ENCODE results near the gene MINK1.

Gene MINK1

GRCh38 chr17:4938069-4938491, 104.9 kb downstream of the MINK1 start:
- DNase-seq, result no peak

DNA sequence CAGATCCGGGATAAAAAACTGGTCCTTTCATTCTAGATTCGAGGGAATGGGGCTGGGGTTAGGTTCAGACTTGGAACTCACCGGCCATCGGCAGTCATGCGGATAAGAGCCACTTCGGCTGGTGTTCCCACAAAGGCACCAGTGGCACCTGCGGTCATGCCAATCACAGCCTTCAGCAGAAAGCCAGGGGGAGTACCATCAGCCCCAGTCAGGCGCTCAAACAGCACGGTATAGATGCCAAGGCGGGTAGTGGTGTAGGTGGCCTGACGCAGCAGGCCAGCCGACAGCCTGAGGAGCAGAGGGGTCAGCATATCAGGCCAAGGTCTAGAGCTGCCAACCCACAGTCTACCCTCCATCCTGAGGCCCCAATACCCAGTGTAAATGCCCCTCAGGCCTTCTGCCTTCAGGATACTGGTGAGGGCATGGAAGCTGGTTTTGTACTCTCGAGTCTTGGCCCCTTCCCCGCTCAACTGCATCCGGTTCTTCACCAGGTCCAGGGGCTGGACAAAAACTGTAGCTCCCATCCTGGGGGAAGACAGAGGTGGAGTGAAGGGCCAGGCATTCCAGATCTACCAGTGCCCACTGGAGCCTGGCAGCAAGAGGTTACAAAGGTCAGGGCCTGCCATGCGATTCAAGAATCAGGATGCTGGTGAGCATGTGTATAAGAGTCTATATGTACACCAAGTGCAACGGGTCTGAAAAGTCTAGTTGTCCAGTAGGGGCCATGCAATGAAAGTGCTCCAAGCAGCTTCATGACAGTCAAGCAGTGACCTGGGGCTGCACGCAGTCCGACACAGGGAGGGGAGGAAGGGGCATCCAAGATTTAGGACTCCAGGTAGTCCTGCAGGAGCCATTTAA, 105.8 kb downstream of the MINK1 start:
- no peak for DNase-seq

- DNase-seq, result no peak
Observed at GRCh38 chr17:4939546-4939795, 106.3 kb downstream of the MINK1 start.

- peak; percentile 89 to 94 for DNase-seq
Observed at GRCh38 chr17:4939796-4940554, 106.8 kb downstream of the MINK1 start, which contains the start of the genes RNF167 and SLC25A11. TSS of gene RNF167 (plus strand) at chr17:4940268. CDS start at chr17:4940910, 642 bp downstream. TSS of gene SLC25A11 (minus strand) at chr17:4940046. CDS start at chr17:4939910, 136 bp downstream.

GRCh38 chr17:4940555-4941318, 107.6 kb downstream of the MINK1 start:
- no peak for DNase-seq

- no peak for DNase-seq
Observed at GRCh38 chr17:4941319-4941610, 108.1 kb downstream of the MINK1 start.

GRCh38 chr17:4942760-4943508, 109.8 kb downstream of the MINK1 start:
- no peak for DNase-seq

- peak in 1 of 2 donors; percentile 44 for DNase-seq
Observed at GRCh38 chr17:4944163-4944553, 111.0 kb downstream of the MINK1 start.

- peak in 1 of 2 donors; percentile 44 for DNase-seq
Observed at GRCh38 chr17:4944554-4945175, 111.5 kb downstream of the MINK1 start.

DNA sequence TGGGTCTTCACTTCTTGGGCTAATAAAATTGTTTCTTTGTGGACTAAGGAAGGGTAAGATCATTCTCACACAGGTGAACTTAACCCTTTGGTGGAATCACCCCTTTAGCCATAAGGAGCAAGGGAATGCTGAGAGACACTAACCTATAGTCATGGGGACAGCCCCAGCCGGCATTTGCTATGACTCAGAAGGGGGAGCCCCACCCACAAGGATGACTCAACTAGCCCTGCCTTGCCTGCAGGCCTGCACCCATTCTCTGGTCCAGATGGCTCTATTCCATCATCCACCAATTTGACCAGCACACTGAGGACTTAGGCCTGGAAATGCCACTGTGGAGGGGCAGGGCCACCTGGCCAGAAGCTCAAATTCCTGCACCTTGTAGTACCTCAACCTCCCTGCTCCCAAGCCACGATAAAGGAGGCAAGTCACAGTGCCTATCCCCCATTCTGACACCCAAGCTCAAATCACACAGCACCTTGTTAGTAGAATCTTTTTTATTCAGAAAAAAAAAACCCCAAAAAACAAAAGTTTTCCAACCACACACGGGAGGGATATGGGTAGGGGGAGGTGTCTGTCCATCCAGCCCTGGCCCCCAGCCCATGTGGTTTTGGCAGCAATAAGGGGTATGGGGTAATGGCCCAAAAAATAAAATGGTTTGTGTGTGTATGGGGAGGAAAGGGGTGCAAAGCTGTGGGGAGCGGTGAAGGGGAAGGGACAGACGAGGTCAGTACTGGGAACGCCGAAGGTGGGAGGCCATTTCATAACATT, 112.2 kb downstream of the MINK1 start:
- peak; percentile 79 to 82 for DNase-seq

- DNase-seq, result no peak
Observed at GRCh38 chr17:4945944-4946280, 112.8 kb downstream of the MINK1 start.

DNA sequence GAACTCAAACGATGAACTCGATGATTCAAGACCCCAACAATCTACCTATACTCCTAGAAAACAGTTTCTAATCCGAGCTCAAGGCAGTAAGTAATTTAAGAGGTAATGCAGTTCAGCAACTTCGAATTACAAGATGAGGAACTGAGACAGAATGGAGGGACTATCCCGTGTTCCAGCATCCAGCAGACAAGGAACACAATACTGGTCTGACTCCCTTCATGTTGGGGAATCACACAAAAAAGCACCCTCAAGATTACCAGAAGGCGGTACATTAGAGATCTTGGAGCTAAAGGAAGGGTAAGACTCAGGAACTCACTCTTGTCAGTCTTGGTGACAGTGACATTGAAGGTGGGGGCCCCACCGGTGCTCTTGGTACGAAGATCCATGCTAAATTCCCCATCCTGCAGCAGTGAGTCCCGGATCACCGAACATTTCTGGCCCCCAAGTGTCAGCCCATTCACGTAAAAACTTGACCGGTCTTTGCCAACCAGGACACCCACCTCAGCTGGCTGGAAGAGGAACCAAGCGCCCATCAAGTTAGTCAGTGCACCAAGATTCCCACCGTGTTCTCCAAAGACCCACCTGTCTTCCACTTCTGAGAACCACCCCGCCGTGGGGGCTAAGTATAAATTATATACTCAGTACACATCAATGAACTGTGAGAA, 113.3 kb downstream of the MINK1 start:
- no peak for DNase-seq

- no peak for DNase-seq
Observed at GRCh38 chr17:4947010-4947410, 113.9 kb downstream of the MINK1 start.
